ENCODE data around the gene LAMA2. TPM values are rescaled to one million over a fixed set of nuclear protein-coding genes. Genes with fewer than 3 reads are reported as not detected.

The LAMA2 gene
- total and polyA plus RNA-seq, 2 experiments from 2014 or later = 0.91 to 6.4 TPM

DNA sequence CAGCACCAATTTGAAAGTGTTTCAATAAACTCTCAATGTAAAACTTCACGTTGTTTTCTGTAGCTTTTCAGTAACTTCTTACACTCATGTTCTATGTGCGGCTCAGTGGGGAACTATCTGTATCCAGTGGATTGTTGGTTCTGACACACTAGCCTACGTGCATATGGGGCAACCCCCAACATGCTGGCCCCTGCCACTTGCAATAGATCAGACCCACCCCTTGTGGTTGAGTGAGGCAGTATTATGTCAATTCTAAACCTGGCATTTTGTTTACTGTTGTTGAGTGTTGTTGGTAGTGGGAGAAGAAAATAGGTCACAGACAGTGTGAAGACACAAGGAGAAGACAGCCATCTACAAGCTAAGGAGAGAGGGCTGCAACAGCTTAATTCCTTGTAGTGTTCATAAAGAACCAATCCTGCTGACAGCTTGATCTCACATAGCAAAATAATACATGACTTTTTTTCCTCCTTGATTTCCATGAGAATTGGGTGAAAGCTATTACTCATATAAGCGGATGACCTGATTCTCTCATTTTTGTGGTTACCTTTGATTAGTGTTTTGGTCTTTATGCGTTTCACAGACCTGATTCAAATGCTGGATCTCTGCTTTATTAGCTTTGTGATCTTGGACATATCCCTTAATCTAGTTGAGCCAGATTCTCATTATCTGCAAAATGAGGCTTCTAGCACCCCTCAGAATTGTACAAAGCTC, 320.4 kb downstream of the LAMA2 start (continued):
- TF ChIP-seq, protein P1, sequence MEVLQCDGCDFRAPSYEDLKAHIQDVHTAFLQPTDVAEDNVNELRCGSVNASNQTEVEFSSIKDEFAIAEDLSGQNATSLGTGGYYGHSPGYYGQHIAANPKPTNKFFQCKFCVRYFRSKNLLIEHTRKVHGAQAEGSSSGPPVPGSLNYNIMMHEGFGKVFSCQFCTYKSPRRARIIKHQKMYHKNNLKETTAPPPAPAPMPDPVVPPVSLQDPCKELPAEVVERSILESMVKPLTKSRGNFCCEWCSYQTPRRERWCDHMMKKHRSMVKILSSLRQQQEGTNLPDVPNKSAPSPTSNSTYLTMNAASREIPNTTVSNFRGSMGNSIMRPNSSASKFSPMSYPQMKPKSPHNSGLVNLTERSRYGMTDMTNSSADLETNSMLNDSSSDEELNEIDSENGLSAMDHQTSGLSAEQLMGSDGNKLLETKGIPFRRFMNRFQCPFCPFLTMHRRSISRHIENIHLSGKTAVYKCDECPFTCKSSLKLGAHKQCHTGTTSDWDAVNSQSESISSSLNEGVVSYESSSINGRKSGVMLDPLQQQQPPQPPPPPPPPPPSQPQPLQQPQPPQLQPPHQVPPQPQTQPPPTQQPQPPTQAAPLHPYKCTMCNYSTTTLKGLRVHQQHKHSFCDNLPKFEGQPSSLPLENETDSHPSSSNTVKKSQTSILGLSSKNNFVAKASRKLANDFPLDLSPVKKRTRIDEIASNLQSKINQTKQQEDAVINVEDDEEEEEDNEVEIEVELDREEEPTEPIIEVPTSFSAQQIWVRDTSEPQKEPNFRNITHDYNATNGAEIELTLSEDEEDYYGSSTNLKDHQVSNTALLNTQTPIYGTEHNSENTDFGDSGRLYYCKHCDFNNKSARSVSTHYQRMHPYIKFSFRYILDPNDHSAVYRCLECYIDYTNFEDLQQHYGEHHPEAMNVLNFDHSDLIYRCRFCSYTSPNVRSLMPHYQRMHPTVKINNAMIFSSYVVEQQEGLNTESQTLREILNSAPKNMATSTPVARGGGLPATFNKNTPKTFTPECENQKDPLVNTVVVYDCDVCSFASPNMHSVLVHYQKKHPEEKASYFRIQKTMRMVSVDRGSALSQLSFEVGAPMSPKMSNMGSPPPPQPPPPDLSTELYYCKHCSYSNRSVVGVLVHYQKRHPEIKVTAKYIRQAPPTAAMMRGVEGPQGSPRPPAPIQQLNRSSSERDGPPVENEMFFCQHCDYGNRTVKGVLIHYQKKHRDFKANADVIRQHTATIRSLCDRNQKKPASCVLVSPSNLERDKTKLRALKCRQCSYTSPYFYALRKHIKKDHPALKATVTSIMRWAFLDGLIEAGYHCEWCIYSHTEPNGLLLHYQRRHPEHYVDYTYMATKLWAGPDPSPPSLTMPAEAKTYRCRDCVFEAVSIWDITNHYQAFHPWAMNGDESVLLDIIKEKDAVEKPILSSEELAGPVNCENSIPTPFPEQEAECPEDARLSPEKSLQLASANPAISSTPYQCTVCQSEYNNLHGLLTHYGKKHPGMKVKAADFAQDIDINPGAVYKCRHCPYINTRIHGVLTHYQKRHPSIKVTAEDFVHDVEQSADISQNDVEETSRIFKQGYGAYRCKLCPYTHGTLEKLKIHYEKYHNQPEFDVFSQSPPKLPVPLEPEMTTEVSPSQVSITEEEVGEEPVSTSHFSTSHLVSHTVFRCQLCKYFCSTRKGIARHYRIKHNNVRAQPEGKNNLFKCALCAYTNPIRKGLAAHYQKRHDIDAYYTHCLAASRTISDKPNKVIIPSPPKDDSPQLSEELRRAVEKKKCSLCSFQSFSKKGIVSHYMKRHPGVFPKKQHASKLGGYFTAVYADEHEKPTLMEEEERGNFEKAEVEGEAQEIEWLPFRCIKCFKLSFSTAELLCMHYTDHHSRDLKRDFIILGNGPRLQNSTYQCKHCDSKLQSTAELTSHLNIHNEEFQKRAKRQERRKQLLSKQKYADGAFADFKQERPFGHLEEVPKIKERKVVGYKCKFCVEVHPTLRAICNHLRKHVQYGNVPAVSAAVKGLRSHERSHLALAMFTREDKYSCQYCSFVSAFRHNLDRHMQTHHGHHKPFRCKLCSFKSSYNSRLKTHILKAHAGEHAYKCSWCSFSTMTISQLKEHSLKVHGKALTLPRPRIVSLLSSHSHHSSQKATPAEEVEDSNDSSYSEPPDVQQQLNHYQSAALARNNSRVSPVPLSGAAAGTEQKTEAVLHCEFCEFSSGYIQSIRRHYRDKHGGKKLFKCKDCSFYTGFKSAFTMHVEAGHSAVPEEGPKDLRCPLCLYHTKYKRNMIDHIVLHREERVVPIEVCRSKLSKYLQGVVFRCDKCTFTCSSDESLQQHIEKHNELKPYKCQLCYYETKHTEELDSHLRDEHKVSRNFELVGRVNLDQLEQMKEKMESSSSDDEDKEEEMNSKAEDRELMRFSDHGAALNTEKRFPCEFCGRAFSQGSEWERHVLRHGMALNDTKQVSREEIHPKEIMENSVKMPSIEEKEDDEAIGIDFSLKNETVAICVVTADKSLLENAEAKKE (CRISPR knock-in tag; IDR thresholded peaks at IDR 0.05) = no peak
- no peak for TF ChIP-seq ZNF114 (CRISPR knock-in tag; IDR thresholded peaks at IDR 0.05)

DNA sequence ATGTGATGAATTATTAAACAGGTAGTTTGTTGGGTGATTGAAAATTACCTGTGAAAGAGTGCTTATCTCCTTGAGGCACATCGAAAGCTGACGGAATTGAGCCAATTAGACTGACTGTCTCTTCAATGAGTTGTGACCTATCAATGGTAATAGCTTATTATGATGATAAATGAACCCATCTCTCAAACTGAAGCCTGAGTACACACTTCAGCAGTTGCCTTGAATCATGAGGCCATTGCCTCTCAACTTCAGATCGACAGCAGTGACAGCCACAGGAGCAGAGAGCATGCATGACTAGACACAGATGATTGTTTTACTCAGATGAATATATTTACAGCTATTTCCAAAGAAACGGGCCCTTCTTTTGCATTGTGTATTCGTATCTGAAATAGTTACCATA, 323.9 kb downstream of the LAMA2 start:
- Mint-ChIP-seq H3K36me3 (ENCODE audit: low read depth) (no peaks in the 10 kb centered on the region), H3K27me3 (ENCODE audit: insufficient read depth, low read depth, poor library complexity) (no peaks in the 10 kb centered on the region), H3K9me3 (no peaks in the 10 kb centered on the region), H3K4me1 (peaks cover 3% of the 10 kb centered on the region; the same call in 2 of the 3 replicates), H3K4me3 (no peak overlapping the region), H3K27ac (no peak overlapping the region)
- DNase-seq (ENCODE audit: low spot score) (no peak), ATAC-seq (no peak)
- H3K36me3 ChIP-seq (ENCODE audit: insufficient read depth) = no peaks in the 10 kb centered on the region
- no peaks in the 10 kb centered on the region for H3K79me2 ChIP-seq (replicated peaks; ENCODE audit: insufficient read depth)
- H4K20me1 ChIP-seq (replicated peaks; ENCODE audit: insufficient read depth) = no peaks in the 10 kb centered on the region
- H3K4me3 ChIP-seq = no peak overlapping the region
- no peaks in the 10 kb centered on the region for H3K4me1 ChIP-seq (ENCODE audit: insufficient read depth)
- H3K27ac ChIP-seq (ENCODE audit: low read depth) = no peak overlapping the region
- H3K27me3 ChIP-seq (ENCODE audit: insufficient read depth) = no peaks in the 10 kb centered on the region
- no peak overlapping the region for H2AFZ ChIP-seq
- H3F3A ChIP-seq (replicated peaks; ENCODE audit: low read depth) = no peaks in the 10 kb centered on the region
- H3K9me2 ChIP-seq (ENCODE audit: insufficient read depth) = no peaks in the 10 kb centered on the region
- no peak overlapping the region for H3K4me2 ChIP-seq
- TF ChIP-seq STAT1 (IDR thresholded peaks at IDR 0.05; ENCODE audit: unreplicated experiment) = no peak
- no peak for TF ChIP-seq EZH2phosphoT487 (IDR thresholded peaks at IDR 0.05; ENCODE audit: unreplicated experiment)
- no peak for TF ChIP-seq NANOG (IDR thresholded peaks at IDR 0.05; ENCODE audit: borderline replicate concordance)
- TF ChIP-seq EZH2 (IDR thresholded peaks at IDR 0.05; ENCODE audit: low read depth, unreplicated experiment) = no peak
- TF ChIP-seq, protein P1 (CRISPR knock-in tag; IDR thresholded peaks at IDR 0.05) = no peak
